ENCODE results near the gene PDCD11.
"Not testable (repeated sequence)": the region's sequence is repeated elsewhere in the genome, so short reads cannot be mapped to it uniquely, and the experiment has no call there.

PDCD11 gene

DNA sequence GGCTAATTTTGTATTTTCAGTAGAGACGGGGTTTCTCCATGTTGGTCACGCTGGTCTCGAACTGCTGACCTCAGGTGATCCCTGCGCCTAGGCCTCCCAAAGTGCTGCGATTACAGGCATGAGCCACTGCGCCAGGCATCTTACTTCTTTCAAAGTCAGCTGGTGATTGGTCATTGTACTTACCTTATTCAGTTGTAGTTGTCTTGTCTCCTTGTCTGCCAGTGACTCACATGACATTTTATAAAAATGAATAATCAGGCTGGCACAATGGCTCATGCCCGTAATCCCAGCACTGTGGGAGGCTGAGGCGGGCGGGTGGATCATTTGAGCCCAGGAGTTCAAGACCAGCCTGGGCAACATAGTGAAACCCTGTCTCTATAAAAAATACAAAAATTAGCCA is 35.6 kb upstream of the PDCD11 start:
- H3K4me3 ChIP-seq (replicated peaks; ENCODE audit: insufficient read depth, low read length); H3K27me3 ChIP-seq (ENCODE audit: insufficient read depth, poor library complexity, severe bottlenecking); DNase-seq (ENCODE audit: low read depth in 1 of 2, low spot score in 1 of 2); H3K27ac ChIP-seq (replicated peaks): not testable (repeated sequence)

DNA sequence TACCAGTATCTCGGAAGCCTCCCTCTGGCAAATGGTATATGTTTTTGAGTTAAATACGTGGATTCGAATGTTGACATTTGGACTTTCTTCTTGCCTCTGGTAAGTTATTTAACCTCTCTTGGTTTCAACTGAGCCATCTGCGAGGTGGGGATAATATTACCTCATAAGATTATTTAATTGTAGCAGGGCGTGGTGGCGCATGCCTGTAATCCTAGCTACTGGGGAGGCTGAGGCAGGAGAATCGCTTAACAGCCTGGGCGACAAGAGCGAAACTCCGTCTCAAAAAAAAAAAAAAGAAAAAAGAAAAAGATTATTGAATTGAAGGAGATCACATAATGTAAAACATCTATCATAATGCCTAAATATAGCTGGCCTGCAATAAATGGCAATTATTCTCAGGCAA is 29.0 kb upstream of the PDCD11 start:
- TF ChIP-seq GABPA (IDR thresholded peaks at IDR 0.05; ENCODE audit: low read depth), result no peak
- no peak for TF ChIP-seq POLR2AphosphoS5 (IDR thresholded peaks at IDR 0.05; ENCODE audit: low read depth)
- TF ChIP-seq, protein P1, sequence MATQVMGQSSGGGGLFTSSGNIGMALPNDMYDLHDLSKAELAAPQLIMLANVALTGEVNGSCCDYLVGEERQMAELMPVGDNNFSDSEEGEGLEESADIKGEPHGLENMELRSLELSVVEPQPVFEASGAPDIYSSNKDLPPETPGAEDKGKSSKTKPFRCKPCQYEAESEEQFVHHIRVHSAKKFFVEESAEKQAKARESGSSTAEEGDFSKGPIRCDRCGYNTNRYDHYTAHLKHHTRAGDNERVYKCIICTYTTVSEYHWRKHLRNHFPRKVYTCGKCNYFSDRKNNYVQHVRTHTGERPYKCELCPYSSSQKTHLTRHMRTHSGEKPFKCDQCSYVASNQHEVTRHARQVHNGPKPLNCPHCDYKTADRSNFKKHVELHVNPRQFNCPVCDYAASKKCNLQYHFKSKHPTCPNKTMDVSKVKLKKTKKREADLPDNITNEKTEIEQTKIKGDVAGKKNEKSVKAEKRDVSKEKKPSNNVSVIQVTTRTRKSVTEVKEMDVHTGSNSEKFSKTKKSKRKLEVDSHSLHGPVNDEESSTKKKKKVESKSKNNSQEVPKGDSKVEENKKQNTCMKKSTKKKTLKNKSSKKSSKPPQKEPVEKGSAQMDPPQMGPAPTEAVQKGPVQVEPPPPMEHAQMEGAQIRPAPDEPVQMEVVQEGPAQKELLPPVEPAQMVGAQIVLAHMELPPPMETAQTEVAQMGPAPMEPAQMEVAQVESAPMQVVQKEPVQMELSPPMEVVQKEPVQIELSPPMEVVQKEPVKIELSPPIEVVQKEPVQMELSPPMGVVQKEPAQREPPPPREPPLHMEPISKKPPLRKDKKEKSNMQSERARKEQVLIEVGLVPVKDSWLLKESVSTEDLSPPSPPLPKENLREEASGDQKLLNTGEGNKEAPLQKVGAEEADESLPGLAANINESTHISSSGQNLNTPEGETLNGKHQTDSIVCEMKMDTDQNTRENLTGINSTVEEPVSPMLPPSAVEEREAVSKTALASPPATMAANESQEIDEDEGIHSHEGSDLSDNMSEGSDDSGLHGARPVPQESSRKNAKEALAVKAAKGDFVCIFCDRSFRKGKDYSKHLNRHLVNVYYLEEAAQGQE (IDR thresholded peaks at IDR 0.05; ENCODE audit: insufficient replicate concordance, low read depth), result no peak
- TF ChIP-seq SPI1 (IDR thresholded peaks at IDR 0.05; ENCODE audit: borderline replicate concordance, low read depth), result no peak
- TF ChIP-seq, protein P2, sequence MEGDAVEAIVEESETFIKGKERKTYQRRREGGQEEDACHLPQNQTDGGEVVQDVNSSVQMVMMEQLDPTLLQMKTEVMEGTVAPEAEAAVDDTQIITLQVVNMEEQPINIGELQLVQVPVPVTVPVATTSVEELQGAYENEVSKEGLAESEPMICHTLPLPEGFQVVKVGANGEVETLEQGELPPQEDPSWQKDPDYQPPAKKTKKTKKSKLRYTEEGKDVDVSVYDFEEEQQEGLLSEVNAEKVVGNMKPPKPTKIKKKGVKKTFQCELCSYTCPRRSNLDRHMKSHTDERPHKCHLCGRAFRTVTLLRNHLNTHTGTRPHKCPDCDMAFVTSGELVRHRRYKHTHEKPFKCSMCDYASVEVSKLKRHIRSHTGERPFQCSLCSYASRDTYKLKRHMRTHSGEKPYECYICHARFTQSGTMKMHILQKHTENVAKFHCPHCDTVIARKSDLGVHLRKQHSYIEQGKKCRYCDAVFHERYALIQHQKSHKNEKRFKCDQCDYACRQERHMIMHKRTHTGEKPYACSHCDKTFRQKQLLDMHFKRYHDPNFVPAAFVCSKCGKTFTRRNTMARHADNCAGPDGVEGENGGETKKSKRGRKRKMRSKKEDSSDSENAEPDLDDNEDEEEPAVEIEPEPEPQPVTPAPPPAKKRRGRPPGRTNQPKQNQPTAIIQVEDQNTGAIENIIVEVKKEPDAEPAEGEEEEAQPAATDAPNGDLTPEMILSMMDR (IDR thresholded peaks at IDR 0.05; ENCODE audit: insufficient read depth, low read length), result no peak
- DNase-seq (ENCODE audit: low read depth in 1 of 2, low spot score in 1 of 2), result peak in 1 of 2 experiments; percentile 6
- peak overlapping the region; percentile 81 for H3K27ac ChIP-seq (replicated peaks)

DNA sequence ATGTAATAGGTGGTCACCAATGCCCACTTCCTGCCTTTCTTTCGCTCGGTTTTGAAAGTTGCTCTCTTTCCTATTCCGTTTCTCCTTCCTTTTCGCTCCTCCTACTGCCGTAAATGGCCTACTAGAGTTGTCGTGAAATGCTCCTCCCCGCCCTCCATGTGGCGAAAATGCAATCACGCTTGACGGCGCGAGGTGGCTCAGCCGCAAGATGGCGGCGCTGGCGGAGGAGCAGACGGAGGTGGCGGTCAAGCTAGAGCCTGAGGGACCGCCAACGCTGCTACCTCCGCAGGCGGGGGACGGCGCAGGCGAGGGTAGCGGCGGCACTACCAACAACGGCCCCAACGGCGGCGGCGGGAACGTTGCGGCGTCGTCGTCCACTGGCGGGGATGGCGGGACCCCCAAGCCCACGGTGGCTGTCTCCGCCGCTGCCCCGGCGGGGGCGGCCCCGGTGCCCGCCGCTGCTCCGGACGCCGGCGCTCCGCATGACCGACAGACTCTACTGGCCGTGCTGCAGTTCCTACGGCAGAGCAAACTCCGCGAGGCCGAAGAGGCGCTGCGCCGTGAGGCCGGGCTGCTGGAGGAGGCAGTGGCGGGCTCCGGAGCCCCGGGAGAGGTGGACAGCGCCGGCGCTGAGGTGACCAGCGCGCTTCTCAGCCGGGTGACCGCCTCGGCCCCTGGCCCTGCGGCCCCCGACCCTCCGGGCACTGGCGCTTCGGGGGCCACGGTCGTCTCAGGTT is 28.5 kb upstream of the PDCD11 start, which contains the start of gene TAF5:
Gene TAF5 (plus strand): TSS at position 195 of the 737 bp plus-strand sequence. CDS start 14 bp downstream, at position 209.
- Histone ChIP-seq H3K27me3 (ENCODE audit: insufficient read depth, poor library complexity, severe bottlenecking) (no peaks in the 10 kb centered on the region), H3K27ac (replicated peaks) (peak within 1 kb of the TSS; percentile 81), H3K4me3 (replicated peaks; ENCODE audit: insufficient read depth, low read length) (peak within 1 kb of the TSS; percentile 87)
- TF ChIP-seq, protein P1 (IDR thresholded peaks at IDR 0.05; ENCODE audit: insufficient replicate concordance, low read depth), result peak; percentile 85
- TF ChIP-seq, protein P2 (IDR thresholded peaks at IDR 0.05; ENCODE audit: insufficient read depth, low read length), result no peak
- TF ChIP-seq POLR2AphosphoS5 (IDR thresholded peaks at IDR 0.05; ENCODE audit: low read depth) (peak; percentile 89), GABPA (IDR thresholded peaks at IDR 0.05; ENCODE audit: low read depth) (no peak), SPI1 (IDR thresholded peaks at IDR 0.05; ENCODE audit: borderline replicate concordance, low read depth) (peak; percentile 50; the same call in 1 of the 2 replicates)
- peak; percentile 89 to 96 for DNase-seq (ENCODE audit: low read depth in 1 of 2, low spot score in 1 of 2)

More for the DNA sequence above, 29.0 kb upstream of the PDCD11 start:
- peak overlapping the region; percentile 87 for H3K4me3 ChIP-seq (replicated peaks; ENCODE audit: insufficient read depth, low read length)
- no peaks in the 10 kb centered on the region for H3K27me3 ChIP-seq (ENCODE audit: insufficient read depth, poor library complexity, severe bottlenecking)

DNA sequence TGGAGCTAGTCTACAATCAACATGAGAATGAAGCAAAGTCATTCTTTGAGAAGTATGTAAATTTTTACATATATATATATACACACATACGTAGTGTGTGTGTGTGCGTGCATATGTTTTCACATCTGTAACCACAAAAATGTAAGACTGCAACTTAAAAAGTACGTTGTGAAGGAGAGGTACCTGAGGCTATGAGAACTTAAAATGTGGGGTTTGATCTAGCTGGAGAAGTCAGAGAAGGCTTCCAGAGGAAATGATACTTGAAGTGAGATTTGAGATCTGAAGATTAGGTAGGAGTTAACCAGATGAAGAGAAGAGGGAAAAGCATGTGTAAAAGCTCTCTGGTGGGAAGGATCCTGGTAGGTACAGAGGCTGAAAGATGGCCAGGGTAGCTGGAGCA is 22.9 kb upstream of the PDCD11 start:
- DNase-seq (ENCODE audit: low read depth in 1 of 2, low spot score in 1 of 2), result no peak
- Histone ChIP-seq H3K27ac (replicated peaks) (no peak overlapping the region), H3K27me3 (ENCODE audit: insufficient read depth, poor library complexity, severe bottlenecking) (no peaks in the 10 kb centered on the region), H3K4me3 (replicated peaks; ENCODE audit: insufficient read depth, low read length) (no peak overlapping the region)
- TF ChIP-seq, protein P1 (IDR thresholded peaks at IDR 0.05; ENCODE audit: insufficient replicate concordance, low read depth), result no peak

All from HL-60 (cell line).